GM12878 (cell line): ENCODE results near the gene EVI5L. TPM values are rescaled to one million over a fixed set of nuclear protein-coding genes. Genes with fewer than 3 reads are reported as not detected.

Source experiments
- ATAC-seq: fragments of 200-7000 bp; cut with Tn5 transposase; 3 replicates; pipeline ENCODE4 v1.9.1; 2020; ENCODE audit warnings: mild to moderate bottlenecking, moderate library complexity
- BruUV-seq: library from RNA; stranded (reverse); fragments of 400-500 nt; replicated peaks from 2 replicates; lab custom pipeline; 2021; lab: Mats Ljungman, UMichigan
- CTCF ChIA-PET: fragments of 300-600 bp; sonication (Branson Sonifier 250); formaldehyde crosslinking; extraction: SDS; loops from one replicate; lab custom pipeline; 2021; ENCODE audit warnings: inconsistent platforms; lab: Yijun Ruan, JAX
- POLR2A ChIA-PET: fragments of 350-600 bp; formaldehyde crosslinking; extraction: SDS; loops from one replicate; lab custom pipeline; 2021; ENCODE audit warnings: inconsistent platforms; lab: Charles Lee
- RAD21 ChIA-PET: fragments of 300-600 bp; sonication (Branson Sonifier 250); formaldehyde crosslinking; loops from one replicate; lab custom pipeline; 2023; ENCODE audit warnings: antibody characterized with exemption; ENCODE audit not compliant: unreplicated experiment; lab: Charles Lee
- SMC1A ChIA-PET: fragments of 300-600 bp; sonication (Branson Sonifier 250); formaldehyde crosslinking; loops from one replicate; lab custom pipeline; 2023; ENCODE audit not compliant: unreplicated experiment, uncharacterized antibody; lab: Charles Lee
- DNase-seq: peaks from one replicate; pipeline ENCODE4 v3.0.0-alpha.2; 2011; ENCODE audit warnings: low read depth, low spot score
- FAIRE-seq: peaks from 3 replicates; lab custom pipeline; 2011; peaks lifted over from hg19 to GRCh38; lab: Jason Lieb, UNC
- H2AFZ ChIP-seq: 2 replicates; pipeline ENCODE4 v1.6.0; 2011; ENCODE audit warnings: low read depth, low read length, control low read depth; ENCODE audit not compliant: control insufficient read depth
- H3K27ac ChIP-seq: 2 replicates; pipeline ENCODE4 v1.5.1; 2011; ENCODE audit warnings: control low read depth; ENCODE audit not compliant: control insufficient read depth, insufficient read depth
- H3K27me3 ChIP-seq, 2 experiments: replicated peaks in 1 of 2; 2 replicates each; pipeline versions ENCODE4 v1.6.0 to v1.6.1; 2011; ENCODE audit warnings: low read length in 1 of 2; ENCODE audit not compliant: control insufficient read depth in 2 of 2, insufficient read depth in 2 of 2
- H3K36me3 ChIP-seq, 2 experiments: 2 replicates each; pipeline ENCODE4 v1.5.1; 2011; ENCODE audit warnings: low read length in 1 of 2; ENCODE audit not compliant: control insufficient read depth in 2 of 2, insufficient read depth in 2 of 2
- H3K4me1 ChIP-seq: 2 replicates; pipeline ENCODE4 v1.6.1; 2011; ENCODE audit warnings: mild to moderate bottlenecking, low read length, moderate library complexity, mixed read lengths; ENCODE audit not compliant: control insufficient read depth, insufficient read depth
- H3K4me2 ChIP-seq: 2 replicates; pipeline ENCODE4 v1.6.0; 2011; ENCODE audit warnings: control low read depth; ENCODE audit not compliant: control insufficient read depth, insufficient read depth
- H3K4me3 ChIP-seq: fragments of 200-600 bp; sonication (generic); 2 replicates; pipeline ENCODE4 v1.5.1; 2016
- H3K79me2 ChIP-seq: 2 replicates; pipeline ENCODE4 v1.6.0; 2011; ENCODE audit warnings: low read length; ENCODE audit not compliant: control insufficient read depth, insufficient read depth
- H3K9ac ChIP-seq: 2 replicates; pipeline ENCODE4 v1.8.0; 2011; ENCODE audit warnings: low read length, control low read depth, mixed read lengths; ENCODE audit not compliant: control insufficient read depth, insufficient read depth
- H3K9me3 ChIP-seq: replicated peaks from 3 replicates; pipeline ENCODE4 v1.5.1; 2011; ENCODE audit warnings: mild to moderate bottlenecking, low read length; ENCODE audit not compliant: control insufficient read depth, insufficient read depth
- H4K20me1 ChIP-seq: 2 replicates; pipeline ENCODE4 v1.6.0; 2011; ENCODE audit not compliant: control insufficient read depth, insufficient read depth
- EGR1 ChIP-seq, 2 experiments: IDR thresholded peaks; 1 replicate in 1 of 2; 2 replicates in 1 of 2; pipeline ENCODE4 v1.6.1; 2011 to 2012; ENCODE audit warnings: low read depth in 2 of 2, low read length in 2 of 2, borderline replicate concordance in 1 of 2, mild to moderate bottlenecking in 1 of 2, moderate library complexity in 1 of 2
- HDAC2 ChIP-seq: fragments of 200-600 bp; sonication (generic); IDR thresholded peaks from 2 replicates; pipeline ENCODE4 v1.6.1; 2017
- SMAD1 ChIP-seq: fragments of 450-650 bp; IDR thresholded peaks from 2 replicates; pipeline ENCODE4 v1.6.1; 2018; ENCODE audit warnings: mild to moderate bottlenecking, low read depth; ENCODE audit not compliant: partially characterized antibody
- TCF3 ChIP-seq: IDR thresholded peaks from 2 replicates; pipeline ENCODE4 v1.6.1; 2012; ENCODE audit warnings: low read depth, mild to moderate bottlenecking, low read length, borderline replicate concordance; ENCODE audit not compliant: insufficient read depth
- WGBS: methylation state at CpG from one replicate; pipeline ENCODE4 v1.1.6; 2016; ENCODE audit warnings: low lambda C conversion rate; ENCODE audit not compliant: insufficient replicate concordance, insufficient coverage; ENCODE audit errors: missing lambda C conversion rate; 5-methylcytosine and 5-hydroxymethylcytosine counted together
- in situ Hi-C: fragments of 300-500 bp; cut with MboI; formaldehyde crosslinking; loops from 9 replicates; pipeline ENCODE4 v1.14.3; 2018; ENCODE audit warnings: mixed read lengths
- intact Hi-C: fragments of 100-400 bp; cut with micrococcal nuclease; formaldehyde crosslinking; loops from one replicate; pipeline ENCODE4 v1.14.2; 2022; ENCODE audit not compliant: unreplicated experiment
- polyA plus RNA-seq, 11 experiments: library from polyadenylated mRNA; depleted of rRNA in 4 of 11; unstranded in 6 of 11; stranded (reverse) in 5 of 11; fragments of >200 nt; fragmentation: Nextera tagmentation in 4 of 11; fragmentation: Illumina TruSeq in 1 of 11; extraction: Ambion mirVana in 4 of 11; extraction: Trizol in 1 of 11; gene quantifications; 1 replicate in 1 of 11; 2 replicates in 10 of 11; pipeline versions ENCODE4 v1.2.1 to v1.2.3, GENCODE V29; 2011 to 2016; ENCODE audit warnings: inconsistent platforms in 2 of 11, missing spikeins in 2 of 11, low read depth in 1 of 11
- total RNA-seq, 4 experiments: library from RNA; depleted of rRNA in 3 of 4; stranded (reverse); fragments of >200 nt in 3 of 4; fragmentation: Illumina TruSeq in 1 of 4; extraction: Trizol in 1 of 4; gene quantifications; 2 replicates each; pipeline versions ENCODE4 v1.2.1 to v1.2.3, GENCODE V29; 2013 to 2021

The EVI5L gene
- total and polyA plus RNA-seq, 10 of the 15 experiments (the other 5 are each of a cell fraction or from before 2014, with no cell fraction given), result 0.23 to 13.8 (median 5.0) TPM

DNA sequence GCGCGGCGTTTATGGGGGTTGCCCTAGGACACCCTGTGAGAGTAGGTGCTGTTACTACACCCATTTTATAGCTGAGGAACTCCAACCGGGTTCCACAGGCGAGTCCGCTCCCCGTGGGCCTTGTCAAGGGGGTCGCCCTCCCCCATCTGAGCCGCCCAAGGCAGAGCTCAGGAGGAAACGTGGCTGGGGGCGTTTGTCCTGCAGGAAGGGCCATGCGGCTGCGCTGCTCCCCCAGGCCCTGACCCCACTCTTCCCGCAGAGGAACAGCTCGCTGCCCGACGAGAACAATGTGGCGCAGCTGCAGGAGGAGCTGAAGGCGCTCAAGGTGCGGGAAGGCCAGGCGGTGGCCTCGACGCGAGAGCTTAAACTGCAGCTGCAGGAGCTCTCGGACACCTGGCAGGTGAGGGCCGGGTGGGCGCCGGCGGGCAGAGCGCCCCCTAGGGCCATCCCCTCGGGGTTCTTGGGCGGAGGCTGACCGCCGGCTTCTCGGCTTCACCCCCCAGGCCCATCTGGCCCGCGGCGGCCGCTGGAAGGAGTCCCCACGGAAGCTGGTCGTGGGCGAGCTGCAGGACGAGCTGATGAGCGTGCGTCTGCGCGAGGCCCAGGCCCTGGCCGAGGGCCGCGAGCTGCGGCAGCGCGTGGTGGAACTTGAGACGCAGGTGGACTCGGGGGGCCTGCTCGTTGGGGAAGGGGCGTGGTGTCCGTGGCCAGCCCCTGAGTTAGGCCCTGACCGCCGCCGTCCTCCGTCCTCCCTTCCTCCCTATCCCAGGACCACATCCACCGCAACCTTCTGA lies 31.8 kb downstream of the EVI5L start:
- DNase-seq, result no peak
- no TSS peak for BruUV-seq
- in situ Hi-C loops, result no loop called here
- RAD21 ChIA-PET, result interaction anchor here (1.1 kb wide), 1 partner anchor 10 kb away, joined by 3 read pairs; no protein-coding TSS in a partner anchor
- SMC1A ChIA-PET, result no interaction called here
- Histone ChIP-seq H3K27ac (no peak overlapping the region), H3K4me3 (no peak overlapping the region), H2AFZ (peak overlapping the region; percentile 34; the same call in 1 of the 2 replicates), H3K36me3 (no peaks in the 10 kb centered on the region), H3K79me2 (no peaks in the 10 kb centered on the region), H4K20me1 (no peaks in the 10 kb centered on the region), H3K9ac (no peak overlapping the region), H3K4me1 (peaks cover 7% of the 10 kb centered on the region; the same call in 1 of the 2 replicates), H3K9me3 (no peaks in the 10 kb centered on the region; the same call in 2 of the 3 replicates), H3K4me2 (peak overlapping the region; percentile 48), H3K27me3 (peaks cover 2 to 13% of the 10 kb centered on the region in 2 experiments; a peak in 3 of 4 replicates)
- ATAC-seq, result no peak
- no peak for FAIRE-seq
- POLR2A ChIA-PET, result interaction anchor here (0.6 kb wide), 1 partner anchor 512 kb away, joined by 3 read pairs; no protein-coding TSS in a partner anchor
- TF ChIP-seq TCF3 (0 out of 2 replicates have a peak, but pooled peaks have one; percentile 13), SMAD1 (no peak)
- CTCF ChIA-PET, result interaction anchor here (0.6 to 1.8 kb wide), 7 partner anchors 9 to 141 kb away, joined by 3 to 9 read pairs (median 3); no protein-coding TSS in a partner anchor
- intact Hi-C loops, result no loop called here
- WGBS, result 18% methylated on average over 62 of the region's 63 CpGs

DNA sequence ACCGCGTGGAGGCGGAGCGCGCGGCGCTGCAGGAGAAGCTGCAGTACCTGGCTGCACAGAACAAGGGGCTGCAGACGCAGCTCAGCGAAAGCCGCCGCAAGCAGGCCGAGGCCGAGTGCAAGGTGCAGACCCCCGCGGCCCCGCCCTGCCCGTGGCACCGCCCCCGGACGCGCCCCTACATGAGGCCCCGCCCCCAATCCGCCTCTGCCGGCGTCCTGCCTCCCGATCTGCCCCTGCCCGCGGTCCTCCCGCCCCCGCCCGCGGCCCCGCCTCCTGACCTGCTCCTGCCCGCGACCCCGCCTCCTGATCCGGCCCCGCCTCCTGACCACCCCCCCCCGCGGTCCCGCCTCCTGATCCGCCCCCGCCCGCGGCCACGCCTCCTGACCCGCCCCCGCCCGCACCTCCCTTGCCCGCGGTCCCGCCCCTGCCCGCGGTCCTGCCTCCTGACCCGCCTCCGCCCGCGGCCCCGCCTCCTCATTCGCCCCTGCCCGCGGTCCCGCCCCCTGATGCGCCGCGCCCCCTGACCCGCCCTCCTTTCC lies 32.5 kb downstream of the EVI5L start:
- no peak overlapping the region for H3K9ac ChIP-seq
- TF ChIP-seq HDAC2, result no peak
- peak in 1 of 2 experiments; percentile 55; a peak in 2 of 3 replicates for TF ChIP-seq EGR1 (IDR thresholded peaks at IDR 0.05; ENCODE audit: borderline replicate concordance in 1 of 2, low read depth in 2 of 2, low read length in 2 of 2)
- TF ChIP-seq, all 136 proteins: peak for 1
- Histone ChIP-seq H2AFZ (peak overlapping the region; percentile 34), H4K20me1 (no peaks in the 10 kb centered on the region), H3K79me2 (no peaks in the 10 kb centered on the region), H3K4me1 (peaks cover 7% of the 10 kb centered on the region; the same call in 1 of the 2 replicates), H3K4me3 (no peak overlapping the region), H3K27me3 (peaks cover 2 to 15% of the 10 kb centered on the region in 2 experiments; a peak in 3 of 4 replicates), H3K9me3 (no peaks in the 10 kb centered on the region; the same call in 2 of the 3 replicates), H3K4me2 (peak overlapping the region; percentile 48), H3K36me3 (no peaks in the 10 kb centered on the region), H3K27ac (no peak overlapping the region)
- WGBS, result 11% methylated on average over 18 of the region's 67 CpGs
- FAIRE-seq (no peak), DNase-seq (no peak), ATAC-seq (peak; percentile 55)
- POLR2A ChIA-PET, result interaction anchor here (0.6 kb wide), 1 partner anchor 512 kb away, joined by 3 read pairs; no protein-coding TSS in a partner anchor
- BruUV-seq, result no TSS peak
- SMC1A ChIA-PET, result no interaction called here
- in situ Hi-C loops, result no loop called here
- RAD21 ChIA-PET, result no interaction called here
- CTCF ChIA-PET, result interaction anchor here (1.0 to 1.8 kb wide), 3 partner anchors 10 to 61 kb away, joined by 3 to 9 read pairs (median 3); no protein-coding TSS in a partner anchor
- intact Hi-C loops, result no loop called here
